Measurements from ENCODE around the gene RND3. TPM values are rescaled to one million over a fixed set of nuclear protein-coding genes. Genes with fewer than 3 reads are reported as not detected.

Gene RND3
- total RNA-seq, 1 experiment from 2014 or later, result 45.3 TPM

DNA sequence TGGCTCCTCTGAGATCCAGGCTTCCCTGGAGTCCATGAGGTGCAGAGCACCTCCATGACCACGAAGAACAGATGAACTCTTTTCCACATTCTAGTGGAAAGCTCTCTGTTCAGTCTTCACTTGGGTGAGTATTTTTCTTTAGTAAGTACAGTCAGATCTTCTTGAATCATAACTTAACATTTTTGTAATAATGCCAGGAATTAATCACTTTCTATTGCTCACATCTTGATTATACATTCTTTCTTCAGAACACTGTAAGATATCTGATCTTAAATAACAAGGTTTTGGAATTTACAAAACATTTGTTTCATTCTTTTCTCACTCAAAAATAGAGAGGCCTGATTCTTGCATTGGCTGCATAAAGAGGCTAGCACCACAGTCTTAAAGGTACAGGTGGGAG lies 45.4 kb upstream of the RND3 start:
- no peak for ATAC-seq
- TF ChIP-seq SIN3A (IDR thresholded peaks at IDR 0.05; ENCODE audit: borderline replicate concordance, insufficient read depth, low read depth, low read length) (no peak), POLR2AphosphoS5 (IDR thresholded peaks at IDR 0.05; ENCODE audit: low read depth, low read length) (no peak), TCF7L2 (IDR thresholded peaks at IDR 0.05; ENCODE audit: low read depth, low read length) (no peak)
- TF ChIP-seq, protein P1, sequence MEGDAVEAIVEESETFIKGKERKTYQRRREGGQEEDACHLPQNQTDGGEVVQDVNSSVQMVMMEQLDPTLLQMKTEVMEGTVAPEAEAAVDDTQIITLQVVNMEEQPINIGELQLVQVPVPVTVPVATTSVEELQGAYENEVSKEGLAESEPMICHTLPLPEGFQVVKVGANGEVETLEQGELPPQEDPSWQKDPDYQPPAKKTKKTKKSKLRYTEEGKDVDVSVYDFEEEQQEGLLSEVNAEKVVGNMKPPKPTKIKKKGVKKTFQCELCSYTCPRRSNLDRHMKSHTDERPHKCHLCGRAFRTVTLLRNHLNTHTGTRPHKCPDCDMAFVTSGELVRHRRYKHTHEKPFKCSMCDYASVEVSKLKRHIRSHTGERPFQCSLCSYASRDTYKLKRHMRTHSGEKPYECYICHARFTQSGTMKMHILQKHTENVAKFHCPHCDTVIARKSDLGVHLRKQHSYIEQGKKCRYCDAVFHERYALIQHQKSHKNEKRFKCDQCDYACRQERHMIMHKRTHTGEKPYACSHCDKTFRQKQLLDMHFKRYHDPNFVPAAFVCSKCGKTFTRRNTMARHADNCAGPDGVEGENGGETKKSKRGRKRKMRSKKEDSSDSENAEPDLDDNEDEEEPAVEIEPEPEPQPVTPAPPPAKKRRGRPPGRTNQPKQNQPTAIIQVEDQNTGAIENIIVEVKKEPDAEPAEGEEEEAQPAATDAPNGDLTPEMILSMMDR (IDR thresholded peaks at IDR 0.05), result no peak
- TF ChIP-seq, protein P2, sequence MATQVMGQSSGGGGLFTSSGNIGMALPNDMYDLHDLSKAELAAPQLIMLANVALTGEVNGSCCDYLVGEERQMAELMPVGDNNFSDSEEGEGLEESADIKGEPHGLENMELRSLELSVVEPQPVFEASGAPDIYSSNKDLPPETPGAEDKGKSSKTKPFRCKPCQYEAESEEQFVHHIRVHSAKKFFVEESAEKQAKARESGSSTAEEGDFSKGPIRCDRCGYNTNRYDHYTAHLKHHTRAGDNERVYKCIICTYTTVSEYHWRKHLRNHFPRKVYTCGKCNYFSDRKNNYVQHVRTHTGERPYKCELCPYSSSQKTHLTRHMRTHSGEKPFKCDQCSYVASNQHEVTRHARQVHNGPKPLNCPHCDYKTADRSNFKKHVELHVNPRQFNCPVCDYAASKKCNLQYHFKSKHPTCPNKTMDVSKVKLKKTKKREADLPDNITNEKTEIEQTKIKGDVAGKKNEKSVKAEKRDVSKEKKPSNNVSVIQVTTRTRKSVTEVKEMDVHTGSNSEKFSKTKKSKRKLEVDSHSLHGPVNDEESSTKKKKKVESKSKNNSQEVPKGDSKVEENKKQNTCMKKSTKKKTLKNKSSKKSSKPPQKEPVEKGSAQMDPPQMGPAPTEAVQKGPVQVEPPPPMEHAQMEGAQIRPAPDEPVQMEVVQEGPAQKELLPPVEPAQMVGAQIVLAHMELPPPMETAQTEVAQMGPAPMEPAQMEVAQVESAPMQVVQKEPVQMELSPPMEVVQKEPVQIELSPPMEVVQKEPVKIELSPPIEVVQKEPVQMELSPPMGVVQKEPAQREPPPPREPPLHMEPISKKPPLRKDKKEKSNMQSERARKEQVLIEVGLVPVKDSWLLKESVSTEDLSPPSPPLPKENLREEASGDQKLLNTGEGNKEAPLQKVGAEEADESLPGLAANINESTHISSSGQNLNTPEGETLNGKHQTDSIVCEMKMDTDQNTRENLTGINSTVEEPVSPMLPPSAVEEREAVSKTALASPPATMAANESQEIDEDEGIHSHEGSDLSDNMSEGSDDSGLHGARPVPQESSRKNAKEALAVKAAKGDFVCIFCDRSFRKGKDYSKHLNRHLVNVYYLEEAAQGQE (IDR thresholded peaks at IDR 0.05; ENCODE audit: insufficient read depth in 1 of 2, low read depth in 2 of 2, low read length in 1 of 2), result no peak
- DNase-seq (ENCODE audit: low read depth, low spot score), result no peak
- Histone ChIP-seq H3K27ac (ENCODE audit: low read length) (no peak overlapping the region), H3K9me3 (ENCODE audit: control insufficient read depth, insufficient read depth, low read depth, low read length) (no peaks in the 10 kb centered on the region), H3K4me1 (ENCODE audit: control insufficient read depth, insufficient read depth, low read length) (no peaks in the 10 kb centered on the region), H3K27me3 (ENCODE audit: control insufficient read depth, insufficient read depth, low read length) (no peaks in the 10 kb centered on the region), H3K4me3 (ENCODE audit: low read depth in 2 of 2, low read length in 2 of 2) (no peak overlapping the region), H3K36me3 (ENCODE audit: control insufficient read depth, insufficient read depth, low read length) (no peaks in the 10 kb centered on the region)
- no TSS peak for BruUV-seq (replicated peaks)
- ChIA-PET POLR2A (no interaction called here), CTCF (no interaction called here)
- intact Hi-C loops (cut with micrococcal nuclease; ENCODE audit: unreplicated experiment), result no loop called here
- in situ Hi-C loops (cut with HindIII; ENCODE audit: low pct_unique_long_range_greater_than_20kb, low sequenced_read_pairs), result no loop called here

DNA sequence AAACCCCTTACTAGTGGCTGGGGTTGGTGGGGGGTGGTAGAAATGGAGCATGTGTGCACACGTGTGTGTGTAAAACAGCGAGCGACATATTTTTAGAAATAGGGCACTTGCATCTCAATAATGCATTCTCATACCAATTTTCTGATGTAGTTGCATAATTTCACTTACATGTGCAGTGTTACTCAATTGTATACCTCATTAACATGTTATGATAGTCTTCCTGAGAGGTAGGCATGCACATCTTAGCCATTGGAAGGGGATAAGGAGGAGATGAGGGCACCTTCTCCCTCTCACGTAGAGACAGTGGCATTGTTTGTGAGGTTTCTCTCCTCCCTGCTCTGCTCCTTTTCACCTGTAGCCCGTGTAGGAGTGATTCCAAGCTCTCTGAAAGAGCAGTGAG lies 44.6 kb upstream of the RND3 start:
- Histone ChIP-seq H3K27me3 (ENCODE audit: control insufficient read depth, insufficient read depth, low read length) (no peaks in the 10 kb centered on the region), H3K36me3 (ENCODE audit: control insufficient read depth, insufficient read depth, low read length) (no peaks in the 10 kb centered on the region), H3K4me1 (ENCODE audit: control insufficient read depth, insufficient read depth, low read length) (no peaks in the 10 kb centered on the region), H3K4me3 (ENCODE audit: low read depth in 2 of 2, low read length in 2 of 2) (no peak overlapping the region), H3K27ac (ENCODE audit: low read length) (no peak overlapping the region), H3K9me3 (ENCODE audit: control insufficient read depth, insufficient read depth, low read depth, low read length) (no peaks in the 10 kb centered on the region)
- in situ Hi-C loops (cut with HindIII; ENCODE audit: low pct_unique_long_range_greater_than_20kb, low sequenced_read_pairs), result no loop called here
- ChIA-PET POLR2A (no interaction called here), CTCF (no interaction called here)
- intact Hi-C loops (cut with micrococcal nuclease; ENCODE audit: unreplicated experiment), result no loop called here
- no peak for DNase-seq (ENCODE audit: low read depth, low spot score)
- TF ChIP-seq POLR2AphosphoS5 (IDR thresholded peaks at IDR 0.05; ENCODE audit: low read depth, low read length) (no peak), TCF7L2 (IDR thresholded peaks at IDR 0.05; ENCODE audit: low read depth, low read length) (no peak), SIN3A (IDR thresholded peaks at IDR 0.05; ENCODE audit: borderline replicate concordance, insufficient read depth, low read depth, low read length) (no peak)
- TF ChIP-seq, protein P2 (IDR thresholded peaks at IDR 0.05; ENCODE audit: insufficient read depth in 1 of 2, low read depth in 2 of 2, low read length in 1 of 2), result no peak
- TF ChIP-seq, protein P1 (IDR thresholded peaks at IDR 0.05), result no peak
- no TSS peak for BruUV-seq (replicated peaks)
- no peak for ATAC-seq
